ENCODE results near the gene LIMCH1.

- TF ChIP-seq CTCF (IDR thresholded peaks at IDR 0.05) = no peak
- no peak for TF ChIP-seq EZH2 (IDR thresholded peaks at IDR 0.05)
- TF ChIP-seq EZH2phosphoT487 (IDR thresholded peaks at IDR 0.05) = no peak
These were observed 82.8 kb downstream of the LIMCH1 start for GRCh38 chr4:41620594-41621256.
